Stimulated activated effector memory CD8-positive, alpha-beta T cell treated with anti-CD3 and anti-CD28 coated beads, Interleukin-12 subunit alpha, Interleukin-12 subunit beta, amount 100 ng/mL, for 72 hours (primary cell): ENCODE data around the gene PDE6A.
"Not testable (repeated sequence)": the region's sequence is repeated elsewhere in the genome, so short reads cannot be mapped to it uniquely, and the experiment has no call there.

Source experiments
- ATAC-seq: fragments of 150-1000 bp; cut with Tn5 transposase; 2 replicates; pipeline ENCODE4 v1.10.0; 2021
- DNase-seq, 2 donors: peaks; one replicate each; pipeline ENCODE4 v3.0.0; 2021 to 2022; ENCODE audit warnings: low spot score in 2 of 2
- H3K27ac Mint-ChIP-seq: one replicate; pipeline ENCODE4 v1.8.0; 2022; ENCODE audit warnings: mild to moderate bottlenecking, mixed read lengths
- H3K36me3 Mint-ChIP-seq: one replicate; pipeline ENCODE4 v1.8.0; 2022; ENCODE audit warnings: mild to moderate bottlenecking, mixed read lengths
- H3K4me1 Mint-ChIP-seq: one replicate; pipeline ENCODE4 v1.8.0; 2022; ENCODE audit warnings: mixed read lengths
- H3K4me3 Mint-ChIP-seq: one replicate; pipeline ENCODE4 v1.8.0; 2022; ENCODE audit warnings: mild to moderate bottlenecking, mixed read lengths
- H3K9me3 Mint-ChIP-seq: one replicate; pipeline ENCODE4 v1.8.0; 2022; ENCODE audit warnings: mixed read lengths

Gene PDE6A

DNA sequence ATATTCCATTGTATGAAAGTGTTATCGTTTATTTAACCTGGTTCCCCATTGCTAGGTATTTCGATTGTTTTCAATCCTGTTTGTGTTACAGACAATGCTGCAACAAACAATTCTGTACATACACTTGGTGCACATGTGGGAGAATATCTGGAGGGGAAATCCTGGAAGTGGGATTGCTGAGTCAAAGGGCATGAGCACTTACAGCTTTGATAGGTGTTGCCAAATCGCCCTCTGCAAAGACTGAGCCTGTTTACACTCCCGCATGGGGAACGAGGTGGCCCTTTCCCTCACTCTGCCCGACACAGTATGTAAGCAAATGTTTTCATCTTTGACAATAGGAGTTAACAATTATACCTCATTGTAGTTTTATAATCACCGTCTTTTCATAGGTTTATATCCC lies 66.2 kb downstream of the PDE6A start:
- Mint-ChIP-seq H3K36me3 (no peaks in the 10 kb centered on the region), H3K4me1 (no peaks in the 10 kb centered on the region), H3K9me3 (peaks cover 3% of the 10 kb centered on the region), H3K27ac (no peak overlapping the region), H3K4me3 (no peak overlapping the region)
- no peak for ATAC-seq
- DNase-seq, result no peak

DNA sequence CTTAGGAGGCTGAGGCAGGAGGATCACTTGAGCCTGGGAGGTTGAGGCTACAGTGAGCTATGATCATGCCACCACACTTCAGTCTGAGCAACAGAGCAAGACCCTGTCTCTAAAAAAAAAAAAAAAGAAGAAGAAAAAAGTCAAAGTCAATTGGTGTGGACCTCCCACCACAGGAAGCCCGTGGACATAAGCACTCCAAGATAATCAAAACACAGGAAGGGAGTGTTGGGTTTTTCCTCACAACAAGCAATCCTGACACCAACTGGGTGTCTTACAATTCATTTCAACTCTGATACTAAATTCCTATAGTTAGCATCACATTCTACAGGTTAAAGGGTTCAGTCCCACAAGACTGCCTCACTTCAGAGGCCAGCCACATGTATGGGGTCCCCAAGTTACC lies 70.7 kb downstream of the PDE6A start:
- H3K27ac Mint-ChIP-seq, result no peak overlapping the region
- no peaks in the 10 kb centered on the region for H3K9me3 Mint-ChIP-seq
- DNase-seq (no peak), ATAC-seq (no peak)
- no peaks in the 10 kb centered on the region for H3K4me1 Mint-ChIP-seq
- no peaks in the 10 kb centered on the region for H3K36me3 Mint-ChIP-seq
- H3K4me3 Mint-ChIP-seq, result no peak overlapping the region

GRCh38 chr5:149872351-149873040 lies 72.1 kb downstream of the PDE6A start:
- no peak overlapping the region for H3K27ac Mint-ChIP-seq
- ATAC-seq, result no peak
- H3K4me3 Mint-ChIP-seq, result no peak overlapping the region
- no peaks in the 10 kb centered on the region for H3K36me3 Mint-ChIP-seq
- no peaks in the 10 kb centered on the region for H3K9me3 Mint-ChIP-seq
- no peaks in the 10 kb centered on the region for H3K4me1 Mint-ChIP-seq
- DNase-seq, result no peak

- no peaks in the 10 kb centered on the region for H3K9me3 Mint-ChIP-seq
- DNase-seq, result no peak
- no peaks in the 10 kb centered on the region for H3K4me1 Mint-ChIP-seq
- no peak overlapping the region for H3K4me3 Mint-ChIP-seq
- ATAC-seq, result no peak
- H3K36me3 Mint-ChIP-seq, result no peaks in the 10 kb centered on the region
- no peak overlapping the region for H3K27ac Mint-ChIP-seq
Observed at GRCh38 chr5:149871471-149871870, 73.1 kb downstream of the PDE6A start.

DNA sequence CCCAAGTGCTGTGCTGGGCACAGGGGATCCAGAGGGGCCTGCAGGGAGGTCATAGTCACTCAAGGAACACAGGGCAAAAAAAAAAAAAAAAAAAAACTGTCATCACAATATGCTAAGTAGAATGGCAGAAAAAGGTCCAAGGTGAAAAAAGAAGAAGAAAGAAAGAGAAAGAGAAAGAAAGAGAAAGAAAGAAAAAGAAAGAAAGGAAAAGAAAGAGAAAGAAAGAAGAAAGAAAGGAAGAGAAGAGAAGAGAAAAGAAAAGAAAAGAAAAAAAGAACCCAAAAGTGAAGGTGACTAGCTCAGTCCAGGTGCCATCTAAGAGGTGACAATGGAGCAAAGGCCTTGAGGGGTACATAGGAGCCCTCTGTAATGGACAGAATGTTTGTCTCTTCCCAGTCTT lies 73.9 kb downstream of the PDE6A start:
- ATAC-seq (no peak), DNase-seq (no peak)
- no peak overlapping the region for H3K27ac Mint-ChIP-seq
- no peaks in the 10 kb centered on the region for H3K36me3 Mint-ChIP-seq
- H3K4me3 Mint-ChIP-seq, result no peak overlapping the region
- H3K4me1 Mint-ChIP-seq, result no peaks in the 10 kb centered on the region
- no peaks in the 10 kb centered on the region for H3K9me3 Mint-ChIP-seq

- DNase-seq (no peak), ATAC-seq (no peak)
- Mint-ChIP-seq H3K27ac (no peak overlapping the region), H3K4me3 (no peak overlapping the region), H3K36me3 (no peaks in the 10 kb centered on the region), H3K4me1 (no peaks in the 10 kb centered on the region), H3K9me3 (no peaks in the 10 kb centered on the region)
Observed at GRCh38 chr5:149870232-149870631, 74.4 kb downstream of the PDE6A start.

DNA sequence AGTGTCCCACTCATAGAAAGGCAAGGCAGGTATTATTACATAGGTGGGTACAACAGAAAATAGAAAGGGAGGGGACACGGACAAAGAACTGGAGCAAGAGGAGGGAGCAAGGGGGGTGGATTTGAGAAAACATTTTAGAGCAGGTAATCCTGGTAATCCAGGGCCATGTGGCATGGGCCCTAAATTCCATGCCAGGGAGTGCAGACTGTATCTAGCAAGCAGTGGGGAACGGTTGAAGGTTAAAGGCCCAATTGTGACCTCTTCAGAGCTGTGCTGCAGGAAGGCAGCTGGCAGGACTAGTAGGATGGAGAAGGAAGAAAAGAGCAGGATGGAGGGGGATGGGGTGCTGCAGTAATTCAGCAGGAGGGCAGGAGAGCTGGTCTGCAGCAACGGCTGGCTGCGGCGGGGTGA lies 75.2 kb downstream of the PDE6A start:
- Mint-ChIP-seq H3K9me3 (no peaks in the 10 kb centered on the region), H3K27ac (no peak overlapping the region), H3K4me1 (no peaks in the 10 kb centered on the region), H3K36me3 (no peaks in the 10 kb centered on the region), H3K4me3 (no peak overlapping the region)
- no peak for DNase-seq
- no peak for ATAC-seq

GRCh38 chr5:149865746-149866145 lies 78.8 kb downstream of the PDE6A start:
- DNase-seq (no peak), ATAC-seq (no peak)
- no peak overlapping the region for H3K4me3 Mint-ChIP-seq
- H3K9me3 Mint-ChIP-seq, result no peaks in the 10 kb centered on the region
- peaks cover 13% of the 10 kb centered on the region for H3K4me1 Mint-ChIP-seq
- H3K36me3 Mint-ChIP-seq, result no peaks in the 10 kb centered on the region
- H3K27ac Mint-ChIP-seq, result no peak overlapping the region

DNA sequence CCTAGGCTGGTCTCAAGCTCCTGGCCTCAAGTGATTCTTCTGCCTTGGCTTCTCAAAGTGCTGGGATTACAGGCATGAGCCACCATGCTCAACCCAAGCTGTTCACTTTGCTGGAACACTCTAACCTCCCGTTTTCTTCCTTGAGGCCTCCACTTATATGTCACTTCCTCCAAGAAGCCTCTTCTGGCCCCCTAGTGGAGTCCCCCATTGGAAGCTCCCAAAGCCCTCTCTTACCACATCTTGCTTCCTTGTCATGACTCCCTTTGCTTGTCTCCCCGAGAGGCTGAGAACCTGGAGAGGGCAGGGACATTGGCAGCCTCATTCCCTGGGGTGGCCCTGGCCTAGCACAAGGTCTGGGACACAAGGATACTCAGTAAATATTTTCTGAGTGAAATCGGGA lies 80.8 kb downstream of the PDE6A start:
- H3K4me3 Mint-ChIP-seq, result no peak overlapping the region
- no peak overlapping the region for H3K27ac Mint-ChIP-seq
- no peak for ATAC-seq

DNA sequence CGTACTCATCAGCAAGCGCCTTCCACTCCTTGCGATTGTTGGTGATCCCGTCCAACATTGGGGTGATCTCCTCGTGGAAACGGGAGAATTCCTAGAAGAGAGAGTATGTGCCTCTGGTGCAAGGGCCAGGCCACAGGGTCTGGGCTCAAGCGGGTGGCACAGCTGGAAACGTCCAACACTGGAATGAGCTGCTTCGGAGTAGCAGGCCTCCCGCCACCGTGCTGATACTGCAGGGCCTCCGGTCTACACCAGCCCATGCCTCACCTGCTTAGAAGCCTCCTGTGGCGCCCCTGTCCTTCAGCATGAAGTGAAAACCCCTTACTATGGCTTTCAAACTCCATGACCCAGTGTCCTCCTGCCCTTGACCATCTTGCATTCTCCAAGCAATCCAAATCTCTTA lies 81.4 kb downstream of the PDE6A start:
- Mint-ChIP-seq H3K4me3 (no peak overlapping the region), H3K4me1 (peaks cover 16% of the 10 kb centered on the region), H3K36me3 (no peaks in the 10 kb centered on the region), H3K27ac (no peak overlapping the region), H3K9me3 (no peaks in the 10 kb centered on the region)
- ATAC-seq (no peak), DNase-seq (no peak)

More for the DNA sequence above, 80.8 kb downstream of the PDE6A start:
- Mint-ChIP-seq H3K36me3 (no peaks in the 10 kb centered on the region), H3K4me1 (peaks cover 16% of the 10 kb centered on the region), H3K9me3 (no peaks in the 10 kb centered on the region)
- DNase-seq, result no peak

- H3K4me3 Mint-ChIP-seq, result no peak overlapping the region
- no peaks in the 10 kb centered on the region for H3K9me3 Mint-ChIP-seq
- peak overlapping the region; percentile 46 for H3K27ac Mint-ChIP-seq
- DNase-seq (no peak), ATAC-seq (peak; percentile 82)
- H3K4me1 Mint-ChIP-seq, result peaks cover 16% of the 10 kb centered on the region
- no peaks in the 10 kb centered on the region for H3K36me3 Mint-ChIP-seq
Observed at GRCh38 chr5:149860801-149861322, 83.7 kb downstream of the PDE6A start.

- Mint-ChIP-seq H3K36me3 (no peaks in the 10 kb centered on the region), H3K27ac (peak overlapping the region; percentile 23)
Observed at GRCh38 chr5:149859746-149860145, 84.8 kb downstream of the PDE6A start.

GRCh38 chr5:149858481-149858880 lies 86.1 kb downstream of the PDE6A start:
- not testable (repeated sequence) for H3K9me3 Mint-ChIP-seq

More at GRCh38 chr5:149859746-149860145, 84.8 kb downstream of the PDE6A start:
- no peak for ATAC-seq
- Mint-ChIP-seq H3K4me1 (peaks cover 16% of the 10 kb centered on the region), H3K4me3 (no peak overlapping the region), H3K9me3 (no peaks in the 10 kb centered on the region)
- no peak for DNase-seq

DNA sequence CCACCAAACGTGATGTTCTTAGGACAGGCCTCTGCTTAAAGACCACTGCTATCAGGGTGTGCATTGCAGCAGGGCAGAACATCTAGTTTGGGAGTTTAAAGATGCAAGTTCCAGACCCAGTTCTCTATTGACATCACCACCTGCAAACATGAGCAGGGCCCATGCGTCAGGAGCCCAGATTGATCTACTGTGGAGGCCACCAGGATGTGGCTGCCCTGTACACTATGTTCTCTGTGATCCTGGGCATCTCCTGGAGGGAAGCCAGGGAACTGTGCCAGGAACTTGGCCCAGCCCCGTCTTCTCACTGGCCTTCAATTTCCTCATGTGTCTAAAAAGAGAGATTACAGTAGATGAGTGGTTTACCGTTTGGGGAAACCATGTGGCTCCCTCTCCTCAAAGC lies 87.1 kb downstream of the PDE6A start:
- Mint-ChIP-seq H3K9me3 (no peaks in the 10 kb centered on the region), H3K4me1 (peaks cover 16% of the 10 kb centered on the region), H3K36me3 (no peaks in the 10 kb centered on the region), H3K4me3 (no peak overlapping the region), H3K27ac (no peak overlapping the region)
- DNase-seq, result no peak
- ATAC-seq, result no peak

More at GRCh38 chr5:149858481-149858880, 86.1 kb downstream of the PDE6A start:
- not testable (repeated sequence) for ATAC-seq, H3K4me3 Mint-ChIP-seq, H3K36me3 Mint-ChIP-seq, H3K27ac Mint-ChIP-seq, DNase-seq
- H3K4me1 Mint-ChIP-seq, result peaks cover 16% of the 10 kb centered on the region

- Mint-ChIP-seq H3K4me3 (no peak overlapping the region), H3K9me3 (no peaks in the 10 kb centered on the region), H3K4me1 (no peaks in the 10 kb centered on the region), H3K36me3 (no peaks in the 10 kb centered on the region), H3K27ac (no peak overlapping the region)
- ATAC-seq (no peak), DNase-seq (no peak)
Observed at GRCh38 chr5:149855366-149855765, 89.2 kb downstream of the PDE6A start.

DNA sequence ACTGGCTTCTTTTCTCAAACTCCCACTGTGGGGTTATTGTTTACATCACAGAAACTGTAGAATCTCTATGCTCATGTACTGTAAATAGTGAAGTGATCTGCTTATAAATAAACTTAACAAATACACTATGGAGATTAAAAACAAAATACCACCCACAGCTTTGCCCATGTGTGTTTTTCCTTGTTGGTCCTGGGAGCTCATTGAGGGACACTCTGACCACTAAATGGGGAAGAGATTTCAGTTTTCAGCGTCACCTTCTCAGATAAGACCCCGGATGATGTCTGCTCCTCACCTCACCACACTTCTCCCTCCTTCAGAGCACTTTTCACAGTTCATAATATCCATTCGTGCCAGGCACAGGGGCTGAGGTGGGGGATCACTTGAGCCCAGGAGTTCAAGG lies 89.7 kb downstream of the PDE6A start:
- H3K36me3 Mint-ChIP-seq, result no peaks in the 10 kb centered on the region
- H3K9me3 Mint-ChIP-seq, result no peaks in the 10 kb centered on the region
- ATAC-seq (no peak), DNase-seq (no peak)
- no peak overlapping the region for H3K4me3 Mint-ChIP-seq
- no peaks in the 10 kb centered on the region for H3K4me1 Mint-ChIP-seq
- H3K27ac Mint-ChIP-seq, result peak overlapping the region; percentile 17
